Measurements from ENCODE around the gene GALNT7.
"Not testable (repeated sequence)": the region's sequence is repeated elsewhere in the genome, so short reads cannot be mapped to it uniquely, and the experiment has no call there.

The GALNT7 gene

GRCh38 chr4:173167758-173168395 lies 734 bp upstream of the GALNT7 start:
- peak; percentile 9 for DNase-seq

- DNase-seq = no peak
Observed at GRCh38 chr4:173169178-173169427, 492 bp downstream of the GALNT7 start.

GRCh38 chr4:173169428-173170181 lies 994 bp downstream of the GALNT7 start:
- DNase-seq = peak; percentile 49

GRCh38 chr4:173170182-173170778 lies 1.7 kb downstream of the GALNT7 start:
- no peak for DNase-seq

- DNase-seq = no peak
Observed at GRCh38 chr4:173171098-173171497, 2.5 kb downstream of the GALNT7 start.

- no peak for DNase-seq
Observed at GRCh38 chr4:173171987-173172386, 3.4 kb downstream of the GALNT7 start.

GRCh38 chr4:173174184-173174583 lies 5.6 kb downstream of the GALNT7 start:
- DNase-seq = no peak

- no peak for DNase-seq
Observed at GRCh38 chr4:173174594-173175012, 6.0 kb downstream of the GALNT7 start.

- no peak for DNase-seq
Observed at GRCh38 chr4:173176010-173176409, 7.4 kb downstream of the GALNT7 start.

GRCh38 chr4:173177232-173177631 lies 8.6 kb downstream of the GALNT7 start:
- no peak for DNase-seq

GRCh38 chr4:173178144-173178543 lies 9.5 kb downstream of the GALNT7 start:
- DNase-seq = no peak

- DNase-seq = no peak
Observed at GRCh38 chr4:173181848-173182247, 13.2 kb downstream of the GALNT7 start.

- no peak for DNase-seq
Observed at GRCh38 chr4:173182403-173182802, 13.8 kb downstream of the GALNT7 start.

- DNase-seq = not testable (repeated sequence)
Observed at GRCh38 chr4:173183659-173184247, 15.1 kb downstream of the GALNT7 start.

- no peak for DNase-seq
Observed at GRCh38 chr4:173185847-173186510, 17.4 kb downstream of the GALNT7 start.

- no peak for DNase-seq
Observed at GRCh38 chr4:173187732-173188131, 19.1 kb downstream of the GALNT7 start.

GRCh38 chr4:173188648-173189047 lies 20.0 kb downstream of the GALNT7 start:
- no peak for DNase-seq

GRCh38 chr4:173189117-173189693 lies 20.6 kb downstream of the GALNT7 start:
- DNase-seq = no peak

GRCh38 chr4:173191623-173192041 lies 23.0 kb downstream of the GALNT7 start:
- DNase-seq = no peak

GRCh38 chr4:173192375-173193162 lies 24.0 kb downstream of the GALNT7 start:
- DNase-seq = no peak

GRCh38 chr4:173194157-173194556 lies 25.5 kb downstream of the GALNT7 start:
- no peak for DNase-seq

- DNase-seq = no peak
Observed at GRCh38 chr4:173195109-173195508, 26.5 kb downstream of the GALNT7 start.

Measured in effector CD4-positive, alpha-beta T cell (primary cell).